HCT116 (cell line): ENCODE measurements around the gene OSBPL10. TPM values are rescaled to one million over a fixed set of nuclear protein-coding genes. Genes with fewer than 3 reads are reported as not detected.

Experiments used
- ATAC-seq: fragments of 200-7000 bp; cut with Tn5 transposase; 2 replicates; pipeline ENCODE4 v1.9.1; 2020; ENCODE audit warnings: mild to moderate bottlenecking, moderate library complexity
- BruUV-seq: library from RNA; stranded (reverse); fragments of 400-500 nt; replicated peaks from 2 replicates; lab custom pipeline; 2021; lab: Mats Ljungman, UMichigan
- CTCF ChIA-PET: fragments of 300-600 bp; sonication (Branson Sonifier 250); formaldehyde crosslinking; loops from one replicate; lab custom pipeline; 2021; ENCODE audit warnings: antibody characterized with exemption; lab: Charles Lee
- POLR2A ChIA-PET: fragments of 300-600, 350-600 bp; sonication (Branson Sonifier 250); formaldehyde crosslinking; loops from one replicate; lab custom pipeline; 2021; ENCODE audit warnings: antibody characterized with exemption; lab: Charles Lee
- RAD21 ChIA-PET, 2 experiments: fragments of 300-600 bp; sonication (Branson Sonifier 250); formaldehyde crosslinking; loops; one replicate each; lab custom pipeline; 2023; ENCODE audit warnings: low total read pairs in 2 of 2; ENCODE audit not compliant: uncharacterized antibody in 2 of 2, unreplicated experiment in 2 of 2, low non-redundant PET in 1 of 2; lab: Charles Lee
- DNase-seq: peaks from one replicate; pipeline ENCODE4 v3.0.0-alpha.2; 2010; ENCODE audit warnings: low read depth, low spot score
- H2AFZ ChIP-seq: fragments of 200-600 bp; shearing (Covaris generic), sonication (generic); 2 replicates; pipeline ENCODE4 v1.6.1; 2017; ENCODE audit warnings: low read depth, mixed run types, mixed read lengths, antibody characterized with exemption, low read length; ENCODE audit not compliant: poor library complexity, severe bottlenecking
- H3K27ac ChIP-seq: 2 replicates; pipeline ENCODE4 v1.5.1; 2012; ENCODE audit warnings: low read depth, low read length
- H3K27me3 ChIP-seq: fragments of 200-600 bp; sonication (generic); 2 replicates; pipeline ENCODE4 v1.6.1; 2016; ENCODE audit warnings: mixed run types, low read length, mixed read lengths; ENCODE audit not compliant: insufficient read depth
- H3K36me3 ChIP-seq, 2 experiments: fragments of 200-500 bp in 1 of 2; fragments of 200-600 bp in 1 of 2; sonication (Bioruptor generic) in 1 of 2; sonication (generic) in 1 of 2; 2 replicates each; pipeline versions ENCODE4 v1.5.1 to v1.6.1; 2014 to 2016; ENCODE audit warnings: low read length in 2 of 2, inconsistent platforms in 1 of 2, mixed read lengths in 1 of 2, mixed run types in 1 of 2; ENCODE audit not compliant: insufficient read depth in 2 of 2, control insufficient read depth in 1 of 2
- H3K4me1 ChIP-seq, 2 experiments: fragments of 200-600 bp in 1 of 2; sonication (generic) in 1 of 2; 2 replicates each; pipeline versions ENCODE4 v1.5.1 to v1.6.1; 2012 to 2017; ENCODE audit warnings: low read length in 2 of 2, inconsistent platforms in 1 of 2, mild to moderate bottlenecking in 1 of 2, mixed read lengths in 1 of 2, mixed run types in 1 of 2, moderate library complexity in 1 of 2; ENCODE audit not compliant: insufficient read depth in 2 of 2, control insufficient read depth in 1 of 2
- H3K4me2 ChIP-seq: fragments of 200-600 bp; sonication (generic); 2 replicates; pipeline ENCODE4 v1.6.1; 2017; ENCODE audit warnings: mixed run types, low read length, mixed read lengths
- H3K4me3 ChIP-seq, 2 experiments: fragments of 200-600 bp in 1 of 2; sonication (generic) in 1 of 2; replicated peaks in 1 of 2; 2 replicates each; pipeline ENCODE4 v1.5.1; 2011 to 2016; ENCODE audit warnings: low read length in 2 of 2, control low read depth in 1 of 2, low read depth in 1 of 2, mild to moderate bottlenecking in 1 of 2, mixed read lengths in 1 of 2, mixed run types in 1 of 2
- H3K79me2 ChIP-seq: fragments of 200-600 bp; sonication (generic); 2 replicates; pipeline ENCODE4 v1.6.1; 2017; ENCODE audit warnings: mild to moderate bottlenecking, mixed run types, low read length, moderate library complexity, mixed read lengths; ENCODE audit not compliant: insufficient read depth
- H3K9ac ChIP-seq: fragments of 200-600 bp; sonication (generic); 2 replicates; pipeline ENCODE4 v1.6.1; 2016; ENCODE audit warnings: low read length, mixed read lengths
- H3K9me2 ChIP-seq: fragments of 200-600 bp; sonication (generic), shearing (Covaris generic); 2 replicates; pipeline ENCODE4 v1.6.1; 2017; ENCODE audit warnings: mixed run types, mild to moderate bottlenecking, moderate library complexity; ENCODE audit not compliant: insufficient read depth
- H3K9me3 ChIP-seq, 2 experiments: fragments of 200-500 bp in 1 of 2; fragments of 200-600 bp in 1 of 2; sonication (Bioruptor generic) in 1 of 2; sonication (generic) in 1 of 2; 2 replicates each; pipeline ENCODE4 v1.6.1; 2014 to 2017; ENCODE audit warnings: low read length in 2 of 2, mixed read lengths in 2 of 2, inconsistent platforms in 1 of 2, low read depth in 1 of 2, mild to moderate bottlenecking in 1 of 2, mixed run types in 1 of 2, moderate library complexity in 1 of 2; ENCODE audit not compliant: control insufficient read depth in 1 of 2, insufficient read depth in 1 of 2
- H4K20me1 ChIP-seq: fragments of 200-600 bp; sonication (generic), shearing (Covaris generic); 2 replicates; pipeline ENCODE4 v1.6.1; 2017; ENCODE audit warnings: mixed run types, mild to moderate bottlenecking, moderate library complexity; ENCODE audit not compliant: insufficient read depth
- ELF1 ChIP-seq: IDR thresholded peaks from 2 replicates; pipeline ENCODE4 v1.6.1; 2012; ENCODE audit warnings: low read depth, borderline replicate concordance
- POLR2AphosphoS5 ChIP-seq: IDR thresholded peaks from 2 replicates; pipeline ENCODE4 v1.6.1; 2011; ENCODE audit warnings: mild to moderate bottlenecking, low read depth, low read length, moderate library complexity
- SRF ChIP-seq: IDR thresholded peaks from 2 replicates; pipeline ENCODE4 v1.6.1; 2012; ENCODE audit warnings: low read depth
- ZFX ChIP-seq: fragments of 450-650 bp; IDR thresholded peaks from 2 replicates; pipeline ENCODE4 v1.6.1; 2017
- intact Hi-C: fragments of 100-400 bp; cut with micrococcal nuclease; formaldehyde crosslinking; loops from 2 replicates; pipeline ENCODE4 v1.10.0; 2022
- total RNA-seq: library from RNA; stranded (reverse); gene quantifications from one replicate; pipeline ENCODE4 v1.2.1, GENCODE V29; 2021; ENCODE audit not compliant: unreplicated experiment
- TF ChIP-seq, protein P1 (sequence below): IDR thresholded peaks from 2 replicates; pipeline ENCODE4 v1.6.1; 2011; ENCODE audit warnings: mild to moderate bottlenecking, low read length, moderate library complexity; ENCODE audit not compliant: insufficient replicate concordance; ENCODE audit errors: extremely low read depth

OSBPL10 gene
- total RNA-seq, 1 experiment from 2014 or later: 25.8 TPM

DNA sequence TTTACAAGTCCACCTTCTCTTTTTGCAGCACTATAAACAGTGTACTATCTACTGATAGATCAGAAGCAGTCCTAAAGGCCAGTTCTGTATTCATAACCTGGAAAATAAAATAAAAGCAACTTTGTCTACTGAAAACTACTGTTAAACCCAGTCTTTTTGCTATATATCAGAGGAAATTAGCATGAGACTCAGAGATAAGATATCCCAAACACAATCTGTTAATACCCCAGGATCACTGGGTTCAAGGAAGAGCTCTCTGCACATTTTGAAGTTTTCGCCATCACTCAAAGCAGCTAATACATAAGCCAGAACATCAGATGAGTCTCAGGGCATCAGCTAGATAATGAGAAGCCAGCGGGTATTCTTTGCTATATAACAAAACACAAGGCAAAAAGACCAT, 21.8 kb downstream of the OSBPL10 start:
- Histone ChIP-seq H3K9me3 (peaks cover 0 to 13% of the 10 kb centered on the region in 2 experiments; a peak in 1 of 4 replicates), H3K4me2 (no peak overlapping the region), H3K36me3 (no peaks in the 10 kb centered on the region), H3K27ac (no peak overlapping the region), H4K20me1 (no peaks in the 10 kb centered on the region), H3K4me1 (peaks cover 14 to 19% of the 10 kb centered on the region in 2 experiments), H3K9me2 (no peaks in the 10 kb centered on the region), H3K27me3 (no peaks in the 10 kb centered on the region), H3K9ac (no peak overlapping the region), H3K79me2 (peaks cover 22% of the 10 kb centered on the region), H2AFZ (no peak overlapping the region), H3K4me3 (no peak overlapping the region)
- ChIA-PET RAD21 (no interaction called here), CTCF (no interaction called here), POLR2A (no interaction called here)
- intact Hi-C loops: no loop called here
- DNase-seq: no peak
- ATAC-seq: no peak
- no peak for TF ChIP-seq SRF
- BruUV-seq: no TSS peak

DNA sequence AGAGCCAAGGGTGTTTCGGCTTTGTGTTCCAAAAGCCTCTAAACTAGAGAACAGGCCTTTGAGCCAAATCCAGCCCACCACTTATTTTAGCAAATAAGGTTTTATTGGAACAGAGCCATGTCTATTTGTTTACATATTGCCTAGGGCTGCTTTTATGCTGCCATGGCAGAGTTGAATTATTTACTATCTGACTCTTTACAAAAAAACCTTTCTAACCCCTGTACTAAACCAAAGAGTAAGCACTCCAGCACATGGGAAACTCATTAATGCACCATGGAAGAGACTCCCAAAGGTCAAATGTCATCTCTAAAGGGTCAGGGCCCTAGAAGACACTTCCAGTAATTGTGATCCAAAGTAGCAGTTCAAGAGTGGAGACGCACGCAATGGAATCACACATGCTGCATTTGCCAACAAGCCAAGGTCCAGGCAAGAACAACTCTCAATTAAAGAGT, 22.3 kb downstream of the OSBPL10 start:
- CTCF ChIA-PET: no interaction called here
- no peaks in the 10 kb centered on the region for H3K36me3 ChIP-seq
- peaks cover 22% of the 10 kb centered on the region for H3K79me2 ChIP-seq
- H3K4me1 ChIP-seq: peaks cover 14 to 19% of the 10 kb centered on the region in 2 experiments
- H3K9me2 ChIP-seq: no peaks in the 10 kb centered on the region
- DNase-seq (no peak), ATAC-seq (no peak)
- RAD21 ChIA-PET: no interaction called here
- no peak overlapping the region for H3K27ac ChIP-seq
- H3K4me3 ChIP-seq: no peak overlapping the region
- no peaks in the 10 kb centered on the region for H4K20me1 ChIP-seq
- no peaks in the 10 kb centered on the region for H3K27me3 ChIP-seq
- no TSS peak for BruUV-seq
- H3K9me3 ChIP-seq: peaks cover 0 to 13% of the 10 kb centered on the region in 2 experiments; a peak in 1 of 4 replicates
- intact Hi-C loops: no loop called here
- H3K4me2 ChIP-seq: no peak overlapping the region
- H2AFZ ChIP-seq: no peak overlapping the region
- POLR2A ChIA-PET: no interaction called here
- TF ChIP-seq POLR2AphosphoS5 (no peak), ZFX (no peak), ELF1 (no peak)
- TF ChIP-seq, protein P1, sequence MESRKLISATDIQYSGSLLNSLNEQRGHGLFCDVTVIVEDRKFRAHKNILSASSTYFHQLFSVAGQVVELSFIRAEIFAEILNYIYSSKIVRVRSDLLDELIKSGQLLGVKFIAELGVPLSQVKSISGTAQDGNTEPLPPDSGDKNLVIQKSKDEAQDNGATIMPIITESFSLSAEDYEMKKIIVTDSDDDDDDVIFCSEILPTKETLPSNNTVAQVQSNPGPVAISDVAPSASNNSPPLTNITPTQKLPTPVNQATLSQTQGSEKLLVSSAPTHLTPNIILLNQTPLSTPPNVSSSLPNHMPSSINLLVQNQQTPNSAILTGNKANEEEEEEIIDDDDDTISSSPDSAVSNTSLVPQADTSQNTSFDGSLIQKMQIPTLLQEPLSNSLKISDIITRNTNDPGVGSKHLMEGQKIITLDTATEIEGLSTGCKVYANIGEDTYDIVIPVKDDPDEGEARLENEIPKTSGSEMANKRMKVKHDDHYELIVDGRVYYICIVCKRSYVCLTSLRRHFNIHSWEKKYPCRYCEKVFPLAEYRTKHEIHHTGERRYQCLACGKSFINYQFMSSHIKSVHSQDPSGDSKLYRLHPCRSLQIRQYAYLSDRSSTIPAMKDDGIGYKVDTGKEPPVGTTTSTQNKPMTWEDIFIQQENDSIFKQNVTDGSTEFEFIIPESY: no peak
- no peak overlapping the region for H3K9ac ChIP-seq
